CMK (cell line): ENCODE results near the gene MYO16.

Experiments used
- DNase-seq: peaks from one replicate; pipeline ENCODE4 v3.0.0-alpha.2; 2010; ENCODE audit warnings: low read depth

MYO16 gene

DNA sequence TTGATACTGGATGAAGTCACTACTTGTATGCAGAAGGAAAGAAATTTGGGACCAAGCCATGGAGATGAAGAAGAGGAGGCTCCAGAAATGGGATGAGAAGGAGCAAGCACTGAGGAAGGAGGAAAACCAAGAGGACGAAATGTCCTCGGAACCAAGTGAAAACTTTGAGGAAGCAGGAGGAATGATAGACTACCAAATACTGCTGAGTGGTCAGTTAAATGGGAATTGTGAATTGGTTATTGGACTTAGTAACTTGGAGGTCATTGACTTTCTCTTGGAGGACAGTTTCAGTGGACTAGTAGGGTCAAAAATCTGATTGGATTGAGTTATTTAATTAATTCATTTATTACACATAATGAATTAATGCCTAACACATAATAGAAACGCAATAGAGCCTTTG, 167.9 kb downstream of the MYO16 start:
- DNase-seq, result no peak

DNA sequence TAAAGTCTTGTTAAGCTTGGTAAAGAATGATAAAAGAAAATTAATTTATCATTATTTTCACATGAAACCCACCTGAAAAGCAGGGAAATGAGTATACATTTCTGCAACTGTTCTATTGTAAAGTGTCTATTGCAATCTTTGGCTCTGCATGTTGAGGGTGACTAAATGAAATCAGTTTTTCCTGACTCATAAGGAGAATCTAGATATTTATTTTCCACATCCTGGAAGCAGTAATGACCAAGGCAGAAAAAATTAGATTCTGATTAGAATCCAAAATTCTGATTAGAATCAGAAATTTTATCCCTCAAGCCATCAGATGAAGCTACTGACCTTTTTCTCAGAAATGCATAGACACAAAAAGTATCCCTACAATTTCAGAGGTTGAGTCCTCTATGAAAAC, 178.4 kb downstream of the MYO16 start:
- DNase-seq, result no peak

DNA sequence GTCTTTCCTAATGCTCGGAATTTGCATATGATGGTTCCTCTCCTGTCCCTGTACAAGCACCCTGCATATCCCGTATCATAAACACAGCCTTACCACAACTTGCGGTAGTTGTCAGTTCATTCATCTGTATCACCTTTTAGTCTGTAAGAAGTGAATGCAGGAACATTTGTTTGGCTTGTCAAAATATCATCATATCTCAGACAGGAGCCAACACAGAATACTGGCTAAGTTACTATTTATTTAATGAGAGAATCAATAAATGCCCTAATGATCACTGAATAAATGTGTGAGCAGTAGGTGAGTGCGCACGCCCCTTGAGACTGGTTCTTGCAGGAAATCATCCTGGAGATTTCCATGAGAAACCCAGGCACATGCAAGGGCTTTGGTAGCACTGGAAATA, 182.8 kb downstream of the MYO16 start:
- no peak for DNase-seq

- no peak for DNase-seq
Observed at GRCh38 chr13:108812661-108813060, 183.2 kb downstream of the MYO16 start.

GRCh38 chr13:108813587-108814170, 184.3 kb downstream of the MYO16 start:
- DNase-seq, result no peak

GRCh38 chr13:108816375-108816774, 187.0 kb downstream of the MYO16 start:
- DNase-seq, result no peak

DNA sequence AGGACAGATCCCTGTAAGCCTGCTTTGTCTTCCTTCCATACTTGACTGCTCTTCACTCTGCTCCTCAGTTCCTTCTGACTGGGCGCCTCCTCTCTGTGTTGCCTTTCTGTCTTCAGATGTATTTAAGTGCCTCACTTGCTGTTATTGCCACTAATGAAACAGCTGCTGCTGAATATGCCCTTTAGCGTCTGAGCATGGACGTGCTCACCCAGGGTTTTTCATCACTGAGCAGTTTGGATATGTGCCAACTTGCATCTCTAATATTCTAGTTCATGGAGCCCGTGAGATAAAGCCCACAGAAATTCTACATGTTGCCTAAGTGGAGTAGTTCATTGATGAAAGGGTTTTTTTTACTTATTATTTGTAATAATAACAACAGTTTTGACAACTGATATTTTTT, 198.2 kb downstream of the MYO16 start:
- no peak for DNase-seq

GRCh38 chr13:108828086-108828815, 198.8 kb downstream of the MYO16 start:
- DNase-seq, result no peak

- DNase-seq, result no peak
Observed at GRCh38 chr13:108830916-108831315, 201.5 kb downstream of the MYO16 start.

DNA sequence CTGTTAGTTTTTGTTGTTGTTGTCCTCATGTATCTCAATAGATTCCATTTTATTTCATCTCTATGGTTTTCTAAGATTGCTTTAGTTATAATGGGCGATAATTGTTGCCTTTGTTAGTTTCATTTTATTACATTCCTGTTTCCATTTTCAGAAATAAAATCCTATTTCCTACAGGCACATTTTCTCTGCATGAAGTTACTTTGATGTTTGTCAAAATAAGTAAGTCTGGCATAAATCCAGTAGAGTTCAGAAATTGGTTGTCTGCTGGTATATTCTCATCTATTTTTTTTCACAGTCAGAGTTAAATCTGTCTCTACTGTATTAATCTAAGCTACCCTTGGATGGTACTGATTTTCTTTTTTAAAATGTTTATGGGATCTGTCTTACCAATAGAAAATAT, 204.1 kb downstream of the MYO16 start:
- no peak for DNase-seq

DNA sequence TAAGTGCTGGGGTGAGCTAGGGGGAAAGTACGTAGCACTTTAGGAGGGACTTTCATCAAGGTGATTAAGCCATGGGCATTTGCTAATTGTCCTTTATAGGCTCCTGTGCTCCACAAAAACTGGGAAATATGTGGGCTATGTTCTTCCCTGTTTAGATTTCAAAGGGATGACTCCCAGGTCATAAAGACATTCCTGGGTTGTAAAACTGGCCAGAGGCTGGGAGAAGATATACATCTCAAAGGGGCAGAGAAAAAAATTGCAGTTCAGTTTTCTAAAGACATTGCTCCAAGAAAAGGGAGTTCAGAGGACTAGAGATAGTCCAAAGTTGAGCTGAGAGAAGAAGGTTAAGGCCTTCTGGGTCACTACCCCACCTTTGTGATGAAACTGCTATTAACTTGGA, 204.8 kb downstream of the MYO16 start:
- no peak for DNase-seq

DNA sequence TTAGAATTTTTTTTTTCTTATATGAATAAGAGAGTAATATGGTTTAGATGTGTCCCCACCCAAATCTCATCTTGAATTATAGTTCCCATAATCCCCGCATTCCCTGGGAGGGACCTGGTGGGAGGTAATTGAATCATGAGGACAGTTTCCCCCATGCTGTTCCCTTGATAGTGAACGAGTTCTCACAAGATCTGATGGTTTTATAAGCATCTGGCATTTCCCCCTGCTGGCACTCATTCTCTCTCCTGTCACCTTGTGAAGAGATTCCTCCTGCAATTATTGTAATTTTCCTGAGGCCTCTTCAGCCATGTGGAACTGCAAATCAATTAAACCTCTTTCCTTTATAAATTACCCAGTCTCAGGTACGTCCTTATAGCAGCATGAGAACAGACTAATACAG, 205.7 kb downstream of the MYO16 start:
- no peak for DNase-seq

GRCh38 chr13:108850691-108851090, 221.3 kb downstream of the MYO16 start:
- no peak for DNase-seq

DNA sequence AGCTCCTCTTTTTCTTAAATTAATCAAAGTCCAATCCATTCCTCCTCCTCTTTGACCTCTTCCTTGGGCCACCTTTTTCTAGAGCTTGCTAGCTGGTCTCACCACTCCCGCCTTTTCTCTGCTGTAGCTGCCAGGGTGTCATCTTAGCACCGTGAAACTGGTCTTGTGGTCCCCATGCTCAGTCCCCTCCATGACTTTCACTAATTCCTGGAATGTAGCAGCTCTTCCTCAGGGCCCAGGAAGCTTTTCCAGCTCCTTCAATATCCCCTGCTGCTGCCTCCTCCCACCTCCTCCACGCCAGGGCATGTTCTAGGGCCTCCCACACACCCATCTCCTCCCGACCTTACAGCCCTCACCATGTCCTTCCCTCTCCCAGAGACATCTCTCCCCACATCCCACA, 222.2 kb downstream of the MYO16 start:
- no peak for DNase-seq

GRCh38 chr13:108853031-108853430, 223.6 kb downstream of the MYO16 start:
- no peak for DNase-seq

DNA sequence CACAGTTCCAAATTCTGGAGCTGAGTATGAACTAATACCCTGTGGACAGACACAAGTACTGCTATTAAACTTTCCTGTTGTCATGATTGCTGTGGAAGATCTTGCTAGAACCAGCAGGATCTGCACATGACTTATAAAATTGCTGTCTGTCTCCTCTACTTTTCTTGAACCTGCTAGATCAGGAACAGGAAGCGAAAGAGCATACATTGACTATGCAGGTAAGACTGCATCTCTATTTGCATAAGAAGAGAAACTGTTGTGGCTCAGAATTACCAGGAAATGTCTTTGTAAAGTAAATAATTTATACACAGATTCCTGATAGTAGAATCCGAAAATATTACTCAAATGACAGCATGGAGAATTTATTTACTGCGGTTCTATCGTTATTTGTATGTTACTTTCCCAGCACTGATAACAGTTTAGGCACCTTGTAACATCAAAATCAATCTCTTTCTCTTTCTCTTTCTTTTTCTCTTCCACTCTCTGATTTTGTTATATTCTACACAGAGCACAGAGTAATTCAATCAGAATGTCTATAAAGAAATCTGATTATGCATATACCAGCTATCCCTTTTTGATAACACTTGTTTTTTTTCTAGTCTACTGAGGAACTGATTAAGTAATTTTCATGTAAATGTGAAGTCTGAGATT, 226.5 kb downstream of the MYO16 start:
- no peak for DNase-seq

DNA sequence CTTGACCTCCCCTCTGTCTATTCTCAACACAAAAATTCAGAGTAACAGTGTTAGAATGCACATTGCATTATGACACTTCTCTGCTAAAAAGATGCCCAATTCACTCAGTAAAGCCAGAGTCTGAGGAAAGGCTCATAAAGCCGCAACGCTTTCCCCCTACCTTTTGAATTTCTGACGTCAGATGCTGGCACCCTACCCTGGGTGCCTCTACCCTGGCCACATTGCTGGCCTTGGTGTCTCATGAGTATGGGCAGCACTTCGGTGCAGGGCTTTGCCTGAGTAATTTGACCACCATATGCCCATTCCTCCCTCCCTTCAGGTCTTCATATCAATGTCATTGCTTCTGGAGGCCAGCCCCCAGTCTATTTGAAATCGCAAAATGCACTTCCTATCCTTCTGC, 229.3 kb downstream of the MYO16 start:
- DNase-seq, result no peak

GRCh38 chr13:108859197-108860012, 230.0 kb downstream of the MYO16 start:
- no peak for DNase-seq

GRCh38 chr13:108860418-108860817, 231.0 kb downstream of the MYO16 start:
- DNase-seq, result no peak

DNA sequence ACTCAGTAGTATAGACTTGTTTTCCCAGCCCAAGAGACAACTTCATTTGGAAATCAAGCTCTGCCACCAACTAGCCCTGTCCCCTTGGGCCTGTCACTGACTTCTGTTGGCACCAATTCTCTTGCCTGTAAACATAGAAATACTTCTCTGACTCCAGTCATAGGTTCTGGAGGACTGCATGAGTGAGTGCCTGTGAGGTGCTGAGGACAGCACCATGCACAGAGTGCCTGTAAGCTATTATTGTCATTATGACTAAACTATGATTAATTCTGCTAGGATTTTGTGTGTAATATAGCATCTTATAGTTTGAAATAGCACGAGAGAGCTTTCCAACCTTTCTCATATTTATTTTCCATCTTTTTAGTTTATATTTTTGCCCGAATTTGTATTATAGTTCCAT, 247.9 kb downstream of the MYO16 start:
- DNase-seq, result no peak

- DNase-seq, result no peak
Observed at GRCh38 chr13:108878732-108879131, 249.3 kb downstream of the MYO16 start.

DNA sequence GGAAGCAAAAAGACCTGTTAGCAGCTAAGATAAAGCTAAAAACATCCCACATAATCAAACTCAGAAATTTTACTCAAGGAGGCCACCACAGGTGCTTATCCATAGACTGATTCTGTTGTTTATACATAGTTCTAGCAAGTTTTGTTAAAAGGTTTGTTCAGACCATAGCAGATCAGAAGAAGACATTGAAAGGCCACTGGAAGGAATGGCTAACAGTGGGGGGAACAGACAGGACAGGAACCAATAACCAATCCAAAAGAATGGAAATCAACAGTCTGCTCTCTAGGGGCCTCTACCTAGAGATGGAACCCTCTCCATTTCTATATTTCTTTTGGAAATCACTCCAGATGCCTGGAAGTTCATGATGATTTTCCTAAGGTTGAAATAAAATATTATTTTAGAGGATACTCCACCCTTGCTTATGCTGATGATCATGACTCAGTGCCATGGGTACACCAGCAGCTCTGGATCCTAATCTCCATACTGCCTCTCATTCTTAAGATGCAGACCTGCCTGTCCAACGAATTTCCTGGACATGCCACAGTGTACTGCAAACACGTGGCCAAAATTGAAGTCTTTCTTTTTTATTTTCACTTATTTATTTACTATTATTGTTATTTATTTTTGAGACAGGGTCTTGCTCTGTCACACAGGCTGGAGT, 260.0 kb downstream of the MYO16 start:
- no peak for DNase-seq
